ENCODE data around the gene LYPD6. TPM values are rescaled to one million over a fixed set of nuclear protein-coding genes. Genes with fewer than 3 reads are reported as not detected.
"Not testable (repeated sequence)": the region's sequence is repeated elsewhere in the genome, so short reads cannot be mapped to it uniquely, and the experiment has no call there.

The LYPD6 gene
- total RNA-seq, 1 donor = under 0.01 TPM

GRCh38 chr2:149492923-149493322 is 162.5 kb downstream of the LYPD6 start:
- H3K4me2 ChIP-seq (ENCODE audit: insufficient read depth, low read length) = no peak overlapping the region
- no peak overlapping the region for H3K27ac ChIP-seq (ENCODE audit: low read depth, low read length)
- H3K36me3 ChIP-seq (ENCODE audit: insufficient read depth, low read length) = no peaks in the 10 kb centered on the region
- no peaks in the 10 kb centered on the region for H3K4me1 ChIP-seq (ENCODE audit: insufficient read depth, low read length)
- DNase-seq (ENCODE audit: insufficient read length, low spot score, missing footprints) = no peak
- no peaks in the 10 kb centered on the region for H3K79me2 ChIP-seq (ENCODE audit: insufficient read depth, low read length)
- H3K9me3 ChIP-seq (ENCODE audit: low read depth, low read length) = no peaks in the 10 kb centered on the region
- no peak overlapping the region for H2AFZ ChIP-seq (ENCODE audit: low read length)
- peaks cover 3% of the 10 kb centered on the region for H3K27me3 ChIP-seq (ENCODE audit: insufficient read depth, low read length)
- no peak overlapping the region for H3K4me3 ChIP-seq (ENCODE audit: insufficient read depth, low read length)
- TF ChIP-seq CTCF (IDR thresholded peaks at IDR 0.05; ENCODE audit: extremely low read depth, low read depth, low read length) = no peak
- no peaks in the 10 kb centered on the region for H4K20me1 ChIP-seq (ENCODE audit: insufficient read depth, low read length)

GRCh38 chr2:149499204-149499603 is 168.8 kb downstream of the LYPD6 start:
- not testable (repeated sequence) for H3K27me3 ChIP-seq (ENCODE audit: insufficient read depth, low read length); H3K4me1 ChIP-seq (ENCODE audit: insufficient read depth, low read length); H3K4me2 ChIP-seq (ENCODE audit: insufficient read depth, low read length); H3K79me2 ChIP-seq (ENCODE audit: insufficient read depth, low read length); DNase-seq (ENCODE audit: insufficient read length, low spot score, missing footprints); H4K20me1 ChIP-seq (ENCODE audit: insufficient read depth, low read length); H3K27ac ChIP-seq (ENCODE audit: low read depth, low read length); H3K36me3 ChIP-seq (ENCODE audit: insufficient read depth, low read length); H2AFZ ChIP-seq (ENCODE audit: low read length); H3K4me3 ChIP-seq (ENCODE audit: insufficient read depth, low read length); H3K9me3 ChIP-seq (ENCODE audit: low read depth, low read length)

- DNase-seq (ENCODE audit: insufficient read length, low spot score, missing footprints); H3K4me1 ChIP-seq (ENCODE audit: insufficient read depth, low read length); H4K20me1 ChIP-seq (ENCODE audit: insufficient read depth, low read length); H3K27ac ChIP-seq (ENCODE audit: low read depth, low read length); H3K4me3 ChIP-seq (ENCODE audit: insufficient read depth, low read length); H3K36me3 ChIP-seq (ENCODE audit: insufficient read depth, low read length); H3K27me3 ChIP-seq (ENCODE audit: insufficient read depth, low read length); H3K4me2 ChIP-seq (ENCODE audit: insufficient read depth, low read length); H3K9me3 ChIP-seq (ENCODE audit: low read depth, low read length); H3K79me2 ChIP-seq (ENCODE audit: insufficient read depth, low read length); H2AFZ ChIP-seq (ENCODE audit: low read length): not testable (repeated sequence)
Measured at GRCh38 chr2:149506808-149507207, 176.4 kb downstream of the LYPD6 start.

- Histone ChIP-seq H3K9me3 (ENCODE audit: low read depth, low read length) (no peaks in the 10 kb centered on the region), H3K4me1 (ENCODE audit: insufficient read depth, low read length) (no peaks in the 10 kb centered on the region), H3K4me3 (ENCODE audit: insufficient read depth, low read length) (no peak overlapping the region), H4K20me1 (ENCODE audit: insufficient read depth, low read length) (no peaks in the 10 kb centered on the region), H3K4me2 (ENCODE audit: insufficient read depth, low read length) (no peak overlapping the region), H3K79me2 (ENCODE audit: insufficient read depth, low read length) (no peaks in the 10 kb centered on the region), H3K36me3 (ENCODE audit: insufficient read depth, low read length) (no peaks in the 10 kb centered on the region), H2AFZ (ENCODE audit: low read length) (no peak overlapping the region), H3K27ac (ENCODE audit: low read depth, low read length) (no peak overlapping the region), H3K27me3 (ENCODE audit: insufficient read depth, low read length) (no peaks in the 10 kb centered on the region)
- TF ChIP-seq CTCF (IDR thresholded peaks at IDR 0.05; ENCODE audit: extremely low read depth, low read depth, low read length) = no peak
- no peak for DNase-seq (ENCODE audit: insufficient read length, low spot score, missing footprints)
Measured at GRCh38 chr2:149507974-149508373, 177.6 kb downstream of the LYPD6 start.

- no peaks in the 10 kb centered on the region for H3K79me2 ChIP-seq (ENCODE audit: insufficient read depth, low read length)
- DNase-seq (ENCODE audit: insufficient read length, low spot score, missing footprints) = no peak
- H3K36me3 ChIP-seq (ENCODE audit: insufficient read depth, low read length) = no peaks in the 10 kb centered on the region
- H3K4me1 ChIP-seq (ENCODE audit: insufficient read depth, low read length) = no peaks in the 10 kb centered on the region
- H3K27ac ChIP-seq (ENCODE audit: low read depth, low read length) = no peak overlapping the region
- H3K9me3 ChIP-seq (ENCODE audit: low read depth, low read length) = no peaks in the 10 kb centered on the region
- H3K27me3 ChIP-seq (ENCODE audit: insufficient read depth, low read length) = no peaks in the 10 kb centered on the region
- H4K20me1 ChIP-seq (ENCODE audit: insufficient read depth, low read length) = no peaks in the 10 kb centered on the region
- H3K4me3 ChIP-seq (ENCODE audit: insufficient read depth, low read length) = no peak overlapping the region
- no peak overlapping the region for H2AFZ ChIP-seq (ENCODE audit: low read length)
- no peak for TF ChIP-seq CTCF (IDR thresholded peaks at IDR 0.05; ENCODE audit: extremely low read depth, low read depth, low read length)
- no peak overlapping the region for H3K4me2 ChIP-seq (ENCODE audit: insufficient read depth, low read length)
Measured at GRCh38 chr2:149513461-149513860, 183.1 kb downstream of the LYPD6 start.
